Muscle of leg (tissue), 11 donors: ENCODE data around the gene MBNL2. TPM values are rescaled to one million over a fixed set of nuclear protein-coding genes. Genes with fewer than 3 reads are reported as not detected.

ENCODE experiments used
- DNase-seq: peaks from one replicate; pipeline ENCODE4 v3.0.0; 2013
- H3K27ac ChIP-seq: one replicate; pipeline ENCODE4 v1.5.1; 2013; ENCODE audit warnings: mild to moderate bottlenecking, low read length, control low read depth
- H3K27me3 ChIP-seq: one replicate; pipeline ENCODE4 v1.6.1; 2013; ENCODE audit warnings: low read length; ENCODE audit not compliant: control insufficient read depth, insufficient read depth
- H3K36me3 ChIP-seq: one replicate; pipeline ENCODE4 v1.6.1; 2013; ENCODE audit warnings: low read length; ENCODE audit not compliant: control insufficient read depth, insufficient read depth
- H3K4me1 ChIP-seq: one replicate; pipeline ENCODE4 v1.6.1; 2013; ENCODE audit warnings: low read length; ENCODE audit not compliant: control insufficient read depth, insufficient read depth
- H3K4me3 ChIP-seq: one replicate; pipeline ENCODE4 v1.5.1; 2013; ENCODE audit warnings: low read length, control low read depth
- H3K9me3 ChIP-seq: replicated peaks from 2 replicates; pipeline ENCODE4 v1.6.1; 2013; ENCODE audit warnings: low read depth, low read length; ENCODE audit not compliant: control insufficient read depth
- WGBS: methylation state at CpG from one replicate; pipeline ENCODE4 v1.1.5; 2013; ENCODE audit warnings: missing lambda C conversion rate; ENCODE audit not compliant: insufficient coverage; 5-methylcytosine and 5-hydroxymethylcytosine counted together
- polyA plus RNA-seq, 8 donors: library from polyadenylated mRNA; unstranded; fragments of 120-200 nt; gene quantifications; one replicate each; pipeline versions ENCODE4 v1.2.1 to v1.2.3, GENCODE V29; 2013; ENCODE audit warnings: inconsistent platforms in 1 of 8, low replicate concordance in 1 of 8; ENCODE audit not compliant: insufficient read length in 8 of 8, insufficient read depth in 1 of 8
- total RNA-seq: library from RNA; stranded (reverse); fragments of 120-200 nt; gene quantifications from one replicate; pipeline ENCODE4 v1.2.4, GENCODE V29; 2013

MBNL2 gene
- total and polyA plus RNA-seq, 9 donors, result 20.1 to 37.0 (median 26.8) TPM

DNA sequence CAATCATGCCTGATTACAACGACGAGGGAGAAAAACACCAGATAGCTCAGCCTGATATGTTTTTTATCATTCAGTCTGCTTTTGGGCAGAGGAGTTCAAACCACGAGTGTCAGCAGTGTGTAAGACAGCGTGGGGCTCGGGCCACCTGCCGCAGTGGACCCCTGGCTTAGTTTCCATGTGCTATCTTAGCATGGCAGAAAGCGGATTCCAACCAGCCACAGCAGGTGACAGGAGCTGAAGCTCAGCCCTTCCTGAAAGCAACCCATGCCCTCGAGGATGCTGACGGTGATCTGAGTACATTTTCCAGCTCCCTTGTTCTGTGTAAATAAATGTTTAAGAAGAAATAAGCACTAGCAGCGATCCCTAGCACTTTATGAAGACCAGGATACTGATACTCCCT lies 32.2 kb upstream of the MBNL2 start:
- no peaks in the 10 kb centered on the region for H3K27me3 ChIP-seq
- 72% methylated on average over 7 of the region's 10 CpGs for WGBS
- no peak for DNase-seq
- no peak overlapping the region for H3K4me3 ChIP-seq
- H3K36me3 ChIP-seq, result no peaks in the 10 kb centered on the region
- peaks cover 15% of the 10 kb centered on the region for H3K4me1 ChIP-seq
- no peaks in the 10 kb centered on the region for H3K9me3 ChIP-seq
- H3K27ac ChIP-seq, result no peak overlapping the region

DNA sequence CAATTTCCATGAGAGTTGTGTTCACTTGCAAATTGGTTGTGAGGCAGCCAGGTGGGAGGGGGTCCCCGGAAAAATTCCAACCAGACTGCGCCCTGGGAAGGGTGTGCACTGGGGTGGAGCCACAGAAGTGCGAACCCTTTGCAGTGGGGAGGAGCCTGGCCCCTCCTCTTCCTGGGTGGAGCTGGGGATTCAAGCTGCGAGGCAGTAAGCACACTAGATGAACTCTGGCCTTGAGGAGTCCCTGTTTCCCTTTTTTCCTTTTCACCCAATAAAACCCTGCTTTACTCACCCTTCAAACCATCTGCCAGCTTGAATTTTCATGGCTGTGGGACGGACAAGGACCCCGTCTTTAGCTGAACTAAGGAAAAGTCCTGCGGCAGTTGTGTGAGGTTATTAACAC lies 31.0 kb upstream of the MBNL2 start:
- peak overlapping the region; percentile 45 for H3K27ac ChIP-seq
- no peaks in the 10 kb centered on the region for H3K36me3 ChIP-seq
- peaks cover 15% of the 10 kb centered on the region for H3K4me1 ChIP-seq
- H3K27me3 ChIP-seq, result no peaks in the 10 kb centered on the region
- 17% methylated on average over 1 of the region's 7 CpGs for WGBS
- H3K4me3 ChIP-seq, result no peak overlapping the region
- H3K9me3 ChIP-seq, result no peaks in the 10 kb centered on the region
- DNase-seq, result peak; percentile 9

DNA sequence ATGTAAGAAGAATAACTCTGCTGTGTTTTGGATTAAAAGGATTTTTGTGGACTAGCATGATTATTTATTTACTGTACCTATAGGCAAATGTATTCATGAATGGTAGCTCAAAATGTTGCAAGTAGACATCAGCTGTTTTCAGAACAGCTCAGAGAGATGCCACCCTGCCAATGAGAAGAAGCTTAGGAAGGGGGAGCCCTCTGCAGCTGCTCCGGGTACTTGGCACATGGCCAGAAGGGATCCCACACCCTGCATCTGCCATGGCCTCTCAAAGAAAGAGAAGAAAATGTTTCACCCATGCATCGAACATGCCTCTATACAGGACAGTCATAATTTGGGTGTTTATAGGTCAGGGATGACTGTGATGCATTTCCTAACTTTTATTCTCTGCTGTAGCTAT lies 30.5 kb upstream of the MBNL2 start:
- Histone ChIP-seq H3K27ac (peak overlapping the region; percentile 45), H3K4me3 (no peak overlapping the region), H3K4me1 (peaks cover 15% of the 10 kb centered on the region), H3K36me3 (no peaks in the 10 kb centered on the region), H3K27me3 (no peaks in the 10 kb centered on the region), H3K9me3 (no peaks in the 10 kb centered on the region)
- peak; percentile 71 for DNase-seq
- no CpG with 5 or more reads among the region's 2 CpGs for WGBS

DNA sequence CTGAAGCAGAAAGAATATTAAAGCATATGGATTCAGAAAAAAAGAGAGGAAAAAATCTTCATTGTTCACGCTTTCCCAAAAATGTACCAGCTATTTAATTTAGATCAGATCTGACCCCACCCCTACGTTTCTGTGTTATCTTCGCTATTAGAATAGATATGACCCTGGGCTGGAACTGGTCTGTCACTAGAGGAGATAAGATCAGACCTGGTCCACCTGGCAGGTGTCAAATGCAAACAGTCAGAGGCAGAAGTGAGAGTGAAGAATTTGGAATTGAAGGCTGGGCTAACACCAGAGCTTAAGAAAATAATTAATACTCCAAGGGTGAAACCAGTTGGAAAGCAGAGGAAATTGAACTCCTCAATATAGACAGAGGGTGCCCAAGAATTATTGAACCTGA lies 30.0 kb upstream of the MBNL2 start:
- no peak overlapping the region for H3K4me3 ChIP-seq
- no peaks in the 10 kb centered on the region for H3K27me3 ChIP-seq
- H3K36me3 ChIP-seq, result no peaks in the 10 kb centered on the region
- peaks cover 15% of the 10 kb centered on the region for H3K4me1 ChIP-seq
- no peak for DNase-seq
- no peak overlapping the region for H3K27ac ChIP-seq
- WGBS, result no CpG with 5 or more reads among the region's 3 CpGs
- H3K9me3 ChIP-seq, result no peaks in the 10 kb centered on the region

DNA sequence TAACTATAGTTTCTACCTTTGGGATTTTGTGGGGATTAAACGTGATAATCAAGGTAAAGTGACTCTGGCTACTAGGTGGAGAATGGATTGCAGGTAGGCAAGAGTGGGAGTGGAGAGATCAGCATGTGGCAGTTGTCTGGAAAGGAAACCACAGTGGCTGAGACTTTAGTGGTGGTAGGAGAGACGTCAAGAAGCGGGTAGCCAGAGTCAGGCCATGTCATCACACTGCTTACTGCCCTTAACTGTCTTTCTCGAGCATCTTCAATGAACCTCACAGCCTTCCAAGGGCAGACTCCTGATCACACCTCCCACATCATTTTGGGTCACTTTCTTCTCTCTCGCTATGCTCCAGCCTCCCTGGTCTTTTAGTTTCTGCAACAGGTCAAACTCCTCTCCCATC lies 28.6 kb upstream of the MBNL2 start:
- Histone ChIP-seq H3K27ac (no peak overlapping the region), H3K27me3 (no peaks in the 10 kb centered on the region), H3K36me3 (no peaks in the 10 kb centered on the region), H3K4me3 (no peak overlapping the region), H3K4me1 (peaks cover 15% of the 10 kb centered on the region), H3K9me3 (no peaks in the 10 kb centered on the region)
- WGBS, result 100% methylated on average over 1 of the region's 5 CpGs
- DNase-seq, result no peak

DNA sequence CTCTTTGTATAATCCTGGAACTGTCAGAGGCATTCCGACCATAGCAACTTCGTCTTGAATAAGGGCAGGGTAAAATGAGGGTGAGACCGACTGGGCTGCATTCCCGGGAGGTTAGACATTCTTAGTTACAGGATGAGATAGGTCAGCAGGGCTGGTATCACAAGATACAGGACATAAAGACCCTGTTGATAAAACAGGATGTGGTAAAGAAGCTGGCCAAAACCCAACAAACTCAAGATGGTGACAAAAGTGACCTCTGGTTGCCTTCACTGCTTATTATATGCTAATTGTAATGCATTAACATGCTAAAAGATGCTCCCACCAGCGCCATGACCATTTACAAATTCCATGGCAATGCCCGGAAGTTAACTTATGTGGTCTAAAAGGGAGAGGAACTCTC lies 27.7 kb upstream of the MBNL2 start:
- Histone ChIP-seq H3K4me3 (no peak overlapping the region), H3K27me3 (no peaks in the 10 kb centered on the region), H3K4me1 (peaks cover 15% of the 10 kb centered on the region), H3K27ac (no peak overlapping the region), H3K36me3 (no peaks in the 10 kb centered on the region), H3K9me3 (no peaks in the 10 kb centered on the region)
- DNase-seq, result peak; percentile 5
- 40% methylated on average over 2 of the region's 6 CpGs for WGBS

DNA sequence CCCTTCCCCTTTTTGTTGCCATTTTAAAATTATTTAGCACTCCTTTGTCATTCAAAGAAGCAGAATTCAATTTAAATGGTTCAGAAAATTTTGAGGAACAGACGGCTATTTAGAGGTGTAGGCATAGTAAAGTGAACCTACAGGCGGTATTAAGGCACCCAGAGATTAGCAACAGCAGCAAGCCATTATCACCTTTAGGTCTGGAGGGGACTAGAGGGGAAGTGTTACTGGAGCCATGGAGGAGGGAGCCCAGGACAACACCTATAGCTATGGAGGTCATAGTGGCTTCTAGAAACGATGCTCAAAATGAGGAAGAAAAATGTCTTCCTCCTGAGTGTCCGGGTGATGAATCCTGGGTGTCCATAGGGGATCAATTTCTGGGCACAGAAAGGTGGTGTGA lies 25.8 kb upstream of the MBNL2 start:
- no peak for DNase-seq
- Histone ChIP-seq H3K27ac (no peak overlapping the region), H3K4me1 (peaks cover 6% of the 10 kb centered on the region), H3K36me3 (no peaks in the 10 kb centered on the region), H3K27me3 (no peaks in the 10 kb centered on the region), H3K9me3 (no peaks in the 10 kb centered on the region), H3K4me3 (no peak overlapping the region)
- WGBS, result 53% methylated on average over 2 of the region's 4 CpGs

DNA sequence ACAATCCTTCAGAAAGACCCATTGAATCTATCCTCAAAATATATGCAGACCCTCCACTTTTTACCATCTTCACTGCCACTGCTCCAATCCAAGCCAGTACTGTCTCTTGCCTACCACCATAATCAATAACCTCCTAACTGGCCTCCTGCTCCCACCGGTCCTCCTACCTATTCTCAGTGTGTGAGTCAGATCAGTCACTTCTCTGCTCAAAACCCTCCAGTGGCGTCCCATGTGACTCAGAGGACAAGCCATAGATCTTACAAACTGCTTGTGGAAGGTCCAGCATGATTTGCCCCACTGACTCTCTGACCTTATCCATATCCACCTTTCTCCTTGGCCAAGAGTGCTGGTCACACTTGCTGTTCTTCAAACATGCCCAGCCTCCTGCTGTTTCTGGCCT lies 23.4 kb upstream of the MBNL2 start:
- whole genome bisulfite sequencing, result 92% methylated on average over 2 of the region's 2 CpGs
- Histone ChIP-seq H3K4me3 (no peak overlapping the region), H3K27me3 (no peaks in the 10 kb centered on the region), H3K27ac (no peak overlapping the region), H3K36me3 (no peaks in the 10 kb centered on the region), H3K4me1 (peaks cover 6% of the 10 kb centered on the region), H3K9me3 (no peaks in the 10 kb centered on the region)
- DNase-seq, result no peak

DNA sequence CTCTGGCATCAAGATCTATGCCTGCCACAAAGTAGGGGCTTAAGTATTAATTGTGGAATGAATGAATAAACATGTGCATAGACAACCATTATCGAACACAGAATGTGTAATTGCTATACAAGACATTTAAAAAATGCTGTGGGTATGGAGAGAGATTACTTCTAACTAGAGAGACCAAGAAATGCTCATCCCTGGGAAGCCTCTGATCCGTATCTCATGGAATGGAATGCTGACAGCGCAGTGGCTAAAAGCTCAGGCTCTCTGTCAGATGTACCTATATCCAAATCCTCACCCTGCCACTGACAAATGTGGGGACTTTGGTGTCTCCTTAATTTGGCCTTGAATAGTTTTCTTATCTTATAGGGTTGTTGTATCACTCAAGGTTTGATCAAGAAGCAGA lies 22.7 kb upstream of the MBNL2 start:
- Histone ChIP-seq H3K36me3 (no peaks in the 10 kb centered on the region), H3K27me3 (no peaks in the 10 kb centered on the region), H3K9me3 (no peaks in the 10 kb centered on the region), H3K27ac (no peak overlapping the region), H3K4me1 (peaks cover 3% of the 10 kb centered on the region), H3K4me3 (no peak overlapping the region)
- no CpG with 5 or more reads among the region's 3 CpGs for WGBS
- DNase-seq, result no peak

DNA sequence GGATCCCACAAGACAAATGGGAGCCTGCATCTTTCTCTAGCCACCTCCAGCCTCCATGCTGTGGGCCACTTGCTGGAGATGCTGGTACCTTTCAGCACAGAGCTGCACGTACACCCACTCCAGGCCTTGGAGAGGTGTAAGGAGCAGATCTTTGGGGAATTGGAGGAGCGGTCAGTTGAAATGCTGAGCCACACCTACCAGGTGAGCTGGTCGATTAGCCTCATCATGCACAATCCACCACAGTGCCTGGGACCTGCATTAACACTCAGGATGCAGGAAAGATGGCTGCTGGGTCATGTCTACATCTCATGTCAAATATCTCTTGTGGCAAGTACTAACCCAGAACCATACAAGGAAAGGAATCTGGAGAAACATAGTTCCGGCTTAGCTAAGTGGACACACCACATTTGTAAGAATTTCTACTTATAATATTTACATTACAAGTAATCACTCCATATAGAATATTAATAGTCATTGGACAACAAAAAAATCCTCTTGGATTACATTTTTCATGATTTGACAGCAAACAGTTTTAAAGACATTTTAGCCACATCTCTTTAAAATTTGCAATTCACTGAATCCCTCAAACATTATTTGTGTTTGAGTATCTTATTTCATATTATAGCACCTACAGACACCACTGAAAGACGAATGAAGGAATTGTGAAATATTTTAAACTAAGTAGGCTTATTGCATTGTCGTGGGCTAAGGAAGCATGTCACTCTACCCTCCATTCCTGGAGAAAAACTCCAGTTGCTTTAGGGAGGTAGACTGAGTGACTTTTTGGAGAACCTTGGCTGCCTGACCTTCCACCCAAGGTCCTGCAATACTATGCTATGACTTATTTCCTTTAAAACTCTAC lies 21.8 kb upstream of the MBNL2 start:
- Histone ChIP-seq H3K27me3 (no peaks in the 10 kb centered on the region), H3K9me3 (no peaks in the 10 kb centered on the region), H3K27ac (no peak overlapping the region), H3K4me1 (no peaks in the 10 kb centered on the region), H3K4me3 (no peak overlapping the region), H3K36me3 (no peaks in the 10 kb centered on the region)
- no CpG with 5 or more reads among the region's 6 CpGs for WGBS
- no peak for DNase-seq

DNA sequence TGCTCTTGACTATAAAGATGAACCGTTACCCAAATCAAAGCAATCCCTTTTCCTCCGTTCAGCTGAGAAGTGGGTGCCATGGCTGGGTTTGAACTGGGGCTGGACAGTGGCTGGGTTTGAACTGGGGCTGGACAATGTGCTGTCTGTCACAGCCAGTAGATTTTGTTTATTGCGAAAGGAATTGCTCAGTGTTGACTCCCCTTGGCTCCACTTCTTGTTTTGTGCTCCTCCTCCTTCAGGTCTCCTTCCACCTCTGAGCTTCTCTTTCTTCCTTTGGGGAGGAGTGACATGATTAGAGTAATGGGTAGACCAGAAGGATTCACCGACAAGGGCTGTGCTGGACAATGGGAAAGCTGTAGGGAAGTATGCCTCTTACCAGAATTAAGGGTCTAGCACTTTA lies 19.4 kb upstream of the MBNL2 start:
- Histone ChIP-seq H3K27me3 (no peaks in the 10 kb centered on the region), H3K27ac (no peak overlapping the region), H3K36me3 (no peaks in the 10 kb centered on the region), H3K4me1 (no peaks in the 10 kb centered on the region), H3K4me3 (no peak overlapping the region), H3K9me3 (no peaks in the 10 kb centered on the region)
- no peak for DNase-seq
- WGBS, result 60% methylated on average over 1 of the region's 4 CpGs
